Measurements from ENCODE around the gene ABCC9.
A peak's percentile ranks its signal among the peaks of the same experiment; 100 is the strongest.
"Not testable (repeated sequence)": the region's sequence is repeated elsewhere in the genome, so short reads cannot be mapped to it uniquely, and the experiment has no call there.

ABCC9 gene

DNA sequence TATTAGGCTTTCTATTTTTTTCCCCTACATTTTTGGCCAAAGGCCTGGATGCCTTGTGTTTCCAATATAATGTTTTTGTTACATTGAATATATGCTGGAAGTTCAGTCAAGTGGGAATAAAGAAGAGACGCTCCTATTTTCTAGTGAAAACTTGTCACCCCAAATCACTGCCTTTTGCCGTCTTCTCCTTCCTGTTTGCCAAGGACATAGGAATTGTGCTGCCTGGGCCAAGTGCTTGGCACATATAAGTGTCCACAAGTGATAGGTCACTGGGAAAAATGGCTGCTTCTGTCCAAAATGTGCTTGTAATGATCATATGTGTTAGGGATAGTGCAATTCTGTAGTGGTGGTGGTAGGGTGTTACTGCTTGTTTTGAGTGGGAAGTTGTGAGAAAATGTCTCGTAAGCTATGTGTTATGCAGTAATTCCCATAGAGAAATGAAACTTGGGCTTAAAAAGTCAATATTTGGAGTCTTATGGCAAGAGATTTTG is 155.1 kb downstream of the ABCC9 start:
- no peak overlapping the region for H3K27ac ChIP-seq (ENCODE audit: insufficient read depth in 1 of 2, low read depth in 1 of 2, low read length in 2 of 2, poor library complexity in 1 of 2, severe bottlenecking in 2 of 2)
- no peaks in the 10 kb centered on the region for H3K4me1 ChIP-seq (ENCODE audit: control extremely low read depth in 1 of 4, control insufficient read depth in 4 of 4, insufficient read depth in 4 of 4, low read length in 3 of 4)
- CTCF ChIA-PET, result no interaction called here
- H3K36me3 ChIP-seq (ENCODE audit: control insufficient read depth in 4 of 4, insufficient read depth in 4 of 4, low read length in 3 of 4), result no peaks in the 10 kb centered on the region
- DNase-seq, result no peak
- WGBS (ENCODE audit: insufficient coverage), result 94% methylated on average over 3 of the region's 3 CpGs
- H3K27me3 ChIP-seq (replicated peaks in 2 of 5; ENCODE audit: control insufficient read depth in 4 of 5, insufficient read depth in 5 of 5, low read length in 4 of 5), result no peaks in the 10 kb centered on the region
- POLR2A ChIA-PET, result no interaction called here
- H3K4me3 ChIP-seq (ENCODE audit: control insufficient read depth in 1 of 7, extremely low read depth in 1 of 7, insufficient read depth in 4 of 7, low read depth in 2 of 7, low read length in 6 of 7), result no peak overlapping the region
- H3K9me3 ChIP-seq (ENCODE audit: control extremely low read depth in 1 of 5, control insufficient read depth in 4 of 5, insufficient read depth in 2 of 5, low read depth in 1 of 5, low read length in 4 of 5), result no peaks in the 10 kb centered on the region

DNA sequence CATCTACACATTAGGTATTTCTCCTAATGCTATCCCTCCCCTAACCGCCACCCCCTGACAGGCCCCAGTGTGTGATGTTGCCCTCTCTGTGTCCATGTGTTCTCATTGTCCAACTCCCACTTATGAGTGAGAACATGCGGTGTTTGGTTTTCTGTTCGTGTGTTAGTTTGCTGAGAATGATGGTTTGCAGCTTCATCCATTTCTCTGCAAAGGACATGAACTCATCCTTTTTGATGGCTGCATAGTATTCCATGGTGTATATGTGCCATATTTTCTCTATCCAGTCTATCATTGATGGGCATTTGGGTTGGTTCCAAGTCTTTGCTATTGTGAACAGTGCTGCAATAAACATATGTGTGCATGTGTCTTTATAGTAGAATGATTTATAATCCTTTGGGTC is 158.5 kb downstream of the ABCC9 start:
- 67% methylated on average over 1 of the region's 3 CpGs for WGBS (ENCODE audit: insufficient coverage)
- H3K9me3 ChIP-seq (ENCODE audit: control extremely low read depth in 1 of 5, control insufficient read depth in 4 of 5, insufficient read depth in 2 of 5, low read depth in 1 of 5, low read length in 4 of 5); H3K4me3 ChIP-seq (ENCODE audit: control insufficient read depth in 1 of 7, extremely low read depth in 1 of 7, insufficient read depth in 4 of 7, low read depth in 2 of 7, low read length in 6 of 7); CTCF ChIA-PET; DNase-seq; POLR2A ChIA-PET; H3K4me1 ChIP-seq (ENCODE audit: control extremely low read depth in 1 of 4, control insufficient read depth in 4 of 4, insufficient read depth in 4 of 4, low read length in 3 of 4); H3K27me3 ChIP-seq (replicated peaks in 2 of 5; ENCODE audit: control insufficient read depth in 4 of 5, insufficient read depth in 5 of 5, low read length in 4 of 5); H3K36me3 ChIP-seq (ENCODE audit: control insufficient read depth in 4 of 4, insufficient read depth in 4 of 4, low read length in 3 of 4); H3K27ac ChIP-seq (ENCODE audit: insufficient read depth in 1 of 2, low read depth in 1 of 2, low read length in 2 of 2, poor library complexity in 1 of 2, severe bottlenecking in 2 of 2): not testable (repeated sequence)

DNA sequence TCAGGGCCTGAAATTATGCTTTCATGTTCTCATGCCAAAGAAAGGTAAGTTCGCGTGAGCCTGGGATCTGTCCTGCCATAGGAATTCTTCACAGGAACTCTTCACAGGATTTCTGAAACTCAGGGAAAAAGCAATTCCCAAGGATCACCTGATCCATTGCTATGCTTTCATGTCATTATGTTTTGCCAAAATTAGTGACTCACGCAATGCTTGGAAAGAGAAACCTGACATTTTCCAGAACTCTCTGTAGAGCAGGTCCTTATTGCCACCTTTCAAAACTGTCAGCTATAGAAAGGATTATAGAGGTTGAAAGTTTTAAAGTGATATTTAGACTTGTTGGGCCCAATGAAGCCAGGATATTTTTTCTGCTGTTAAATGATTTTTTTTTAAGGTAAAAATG is 160.4 kb downstream of the ABCC9 start:
- Histone ChIP-seq H3K4me1 (ENCODE audit: control extremely low read depth in 1 of 4, control insufficient read depth in 4 of 4, insufficient read depth in 4 of 4, low read length in 3 of 4) (no peaks in the 10 kb centered on the region), H3K27ac (ENCODE audit: insufficient read depth in 1 of 2, low read depth in 1 of 2, low read length in 2 of 2, poor library complexity in 1 of 2, severe bottlenecking in 2 of 2) (no peak overlapping the region), H3K27me3 (replicated peaks in 2 of 5; ENCODE audit: control insufficient read depth in 4 of 5, insufficient read depth in 5 of 5, low read length in 4 of 5) (peaks cover 0 to 10% (median 7%) of the 10 kb centered on the region in 5 experiments), H3K9me3 (ENCODE audit: control extremely low read depth in 1 of 5, control insufficient read depth in 4 of 5, insufficient read depth in 2 of 5, low read depth in 1 of 5, low read length in 4 of 5) (no peaks in the 10 kb centered on the region), H3K4me3 (ENCODE audit: control insufficient read depth in 1 of 7, extremely low read depth in 1 of 7, insufficient read depth in 4 of 7, low read depth in 2 of 7, low read length in 6 of 7) (no peak overlapping the region), H3K36me3 (ENCODE audit: control insufficient read depth in 4 of 4, insufficient read depth in 4 of 4, low read length in 3 of 4) (no peaks in the 10 kb centered on the region)
- 97% methylated on average over 3 of the region's 3 CpGs for WGBS (ENCODE audit: insufficient coverage)
- CTCF ChIA-PET, result no interaction called here
- no peak for DNase-seq
- POLR2A ChIA-PET, result no interaction called here

DNA sequence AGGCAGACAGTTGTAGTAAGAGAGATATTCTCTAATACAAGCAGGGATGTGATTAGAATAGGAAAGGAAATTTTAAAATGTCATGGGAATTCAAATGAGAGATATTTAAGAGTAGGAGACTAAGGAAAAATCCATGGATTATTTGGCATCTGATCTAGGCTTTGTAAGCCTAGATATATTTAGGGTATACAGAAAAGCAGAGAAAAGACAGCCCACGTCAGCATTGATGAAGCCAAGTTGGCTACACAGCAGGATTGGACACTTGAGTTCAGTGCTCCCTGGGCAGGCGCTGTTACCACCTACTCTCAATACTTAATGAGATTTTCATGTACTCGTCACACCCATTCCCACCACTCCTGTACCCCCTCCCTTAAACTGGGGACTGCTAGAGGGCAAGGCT is 165.1 kb downstream of the ABCC9 start:
- Histone ChIP-seq H3K9me3 (ENCODE audit: control extremely low read depth in 1 of 5, control insufficient read depth in 4 of 5, insufficient read depth in 2 of 5, low read depth in 1 of 5, low read length in 4 of 5) (no peaks in the 10 kb centered on the region), H3K27me3 (replicated peaks in 2 of 5; ENCODE audit: control insufficient read depth in 4 of 5, insufficient read depth in 5 of 5, low read length in 4 of 5) (peaks cover 3 to 32% (median 19%) of the 10 kb centered on the region in 5 experiments), H3K4me1 (ENCODE audit: control extremely low read depth in 1 of 4, control insufficient read depth in 4 of 4, insufficient read depth in 4 of 4, low read length in 3 of 4) (peaks cover 0 to 23% (median 9%) of the 10 kb centered on the region in 4 experiments), H3K4me3 (ENCODE audit: control insufficient read depth in 1 of 7, extremely low read depth in 1 of 7, insufficient read depth in 4 of 7, low read depth in 2 of 7, low read length in 6 of 7) (no peak overlapping the region), H3K27ac (ENCODE audit: insufficient read depth in 1 of 2, low read depth in 1 of 2, low read length in 2 of 2, poor library complexity in 1 of 2, severe bottlenecking in 2 of 2) (no peak overlapping the region), H3K36me3 (ENCODE audit: control insufficient read depth in 4 of 4, insufficient read depth in 4 of 4, low read length in 3 of 4) (peaks cover 0 to 2% (median 0%) of the 10 kb centered on the region in 4 experiments)
- WGBS (ENCODE audit: insufficient coverage), result 100% methylated on average over 2 of the region's 3 CpGs
- POLR2A ChIA-PET, result no interaction called here
- CTCF ChIA-PET, result no interaction called here
- no peak for DNase-seq

DNA sequence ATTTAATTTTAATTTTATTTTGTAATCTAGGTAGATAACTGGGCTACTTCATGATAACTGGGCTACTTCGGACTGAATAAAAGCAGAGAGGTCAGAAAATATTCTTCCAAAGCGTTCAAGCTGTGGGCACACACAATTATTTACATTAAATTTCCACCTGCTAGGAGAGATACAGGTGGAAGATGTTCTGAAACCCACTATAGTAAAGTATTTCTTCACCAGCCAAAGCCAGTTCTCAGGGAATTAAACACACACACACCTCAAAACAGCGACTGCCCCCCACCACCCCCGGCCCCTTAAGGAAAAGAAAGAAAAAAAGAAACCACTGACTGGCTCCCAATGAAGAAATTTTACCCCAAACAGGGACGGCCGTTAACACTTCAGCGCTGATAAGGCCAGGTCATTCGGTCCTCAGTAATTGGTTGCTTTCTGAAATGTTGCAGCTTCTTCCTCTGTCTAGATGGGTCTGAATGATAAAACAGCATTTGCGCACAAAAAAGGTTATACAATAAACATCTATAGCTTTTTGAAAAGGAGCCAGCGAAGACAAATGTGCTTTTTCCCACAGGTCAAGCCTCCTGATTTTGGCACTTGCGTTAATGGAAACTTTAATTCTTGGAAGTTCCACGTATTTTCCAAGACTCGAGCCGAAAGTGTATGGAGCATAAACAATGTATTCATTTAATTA is 165.9 kb downstream of the ABCC9 start:
- ChIA-PET POLR2A (no interaction called here), CTCF (no interaction called here)
- Histone ChIP-seq H3K27me3 (replicated peaks in 2 of 5; ENCODE audit: control insufficient read depth in 4 of 5, insufficient read depth in 5 of 5, low read length in 4 of 5) (peaks cover 3 to 32% (median 19%) of the 10 kb centered on the region in 5 experiments), H3K27ac (ENCODE audit: insufficient read depth in 1 of 2, low read depth in 1 of 2, low read length in 2 of 2, poor library complexity in 1 of 2, severe bottlenecking in 2 of 2) (peak overlapping the region in 1 of 2 experiments; percentile 55), H3K4me1 (ENCODE audit: control extremely low read depth in 1 of 4, control insufficient read depth in 4 of 4, insufficient read depth in 4 of 4, low read length in 3 of 4) (peaks cover 0 to 23% (median 9%) of the 10 kb centered on the region in 4 experiments), H3K4me3 (ENCODE audit: control insufficient read depth in 1 of 7, extremely low read depth in 1 of 7, insufficient read depth in 4 of 7, low read depth in 2 of 7, low read length in 6 of 7) (peak overlapping the region in 6 of 7 experiments; percentile 9 to 79 (median 56)), H3K36me3 (ENCODE audit: control insufficient read depth in 4 of 4, insufficient read depth in 4 of 4, low read length in 3 of 4) (peaks cover 0 to 3% (median 0%) of the 10 kb centered on the region in 4 experiments), H3K9me3 (ENCODE audit: control extremely low read depth in 1 of 5, control insufficient read depth in 4 of 5, insufficient read depth in 2 of 5, low read depth in 1 of 5, low read length in 4 of 5) (no peaks in the 10 kb centered on the region)
- DNase-seq, result peak in 2 of 3 donors; percentile 17 to 35
- 0% methylated on average over 8 of the region's 14 CpGs for WGBS (ENCODE audit: insufficient coverage)

GRCh38 chr12:21774358-21775132 is 166.7 kb downstream of the ABCC9 start, which contains the start of gene KCNJ8:
TSS of gene KCNJ8 (minus strand) at chr12:21774706. CDS start at chr12:21773616, 1,090 bp downstream.
- CTCF ChIA-PET, result no interaction called here
- peaks cover 0 to 23% (median 9%) of the 10 kb centered on the region in 4 experiments for H3K4me1 ChIP-seq (ENCODE audit: control extremely low read depth in 1 of 4, control insufficient read depth in 4 of 4, insufficient read depth in 4 of 4, low read length in 3 of 4)
- DNase-seq, result peak; percentile 72 to 93 (median 80)
- H3K4me3 ChIP-seq (ENCODE audit: control insufficient read depth in 1 of 7, extremely low read depth in 1 of 7, insufficient read depth in 4 of 7, low read depth in 2 of 7, low read length in 6 of 7), result peak within 1 kb of the TSS in 6 of 7 experiments; percentile 9 to 79 (median 61)
- H3K27me3 ChIP-seq (replicated peaks in 2 of 5; ENCODE audit: control insufficient read depth in 4 of 5, insufficient read depth in 5 of 5, low read length in 4 of 5), result peaks cover 3 to 32% (median 18%) of the 10 kb centered on the region in 5 experiments
- H3K27ac ChIP-seq (ENCODE audit: insufficient read depth in 1 of 2, low read depth in 1 of 2, low read length in 2 of 2, poor library complexity in 1 of 2, severe bottlenecking in 2 of 2), result peak within 1 kb of the TSS in 1 of 2 experiments; percentile 55
- WGBS (ENCODE audit: insufficient coverage), result 0% methylated on average over 25 of the region's 49 CpGs
- POLR2A ChIA-PET, result no interaction called here
- no peaks in the 10 kb centered on the region for H3K9me3 ChIP-seq (ENCODE audit: control extremely low read depth in 1 of 5, control insufficient read depth in 4 of 5, insufficient read depth in 2 of 5, low read depth in 1 of 5, low read length in 4 of 5)
- peaks cover 0 to 3% (median 0%) of the 10 kb centered on the region in 4 experiments for H3K36me3 ChIP-seq (ENCODE audit: control insufficient read depth in 4 of 4, insufficient read depth in 4 of 4, low read length in 3 of 4)

DNA sequence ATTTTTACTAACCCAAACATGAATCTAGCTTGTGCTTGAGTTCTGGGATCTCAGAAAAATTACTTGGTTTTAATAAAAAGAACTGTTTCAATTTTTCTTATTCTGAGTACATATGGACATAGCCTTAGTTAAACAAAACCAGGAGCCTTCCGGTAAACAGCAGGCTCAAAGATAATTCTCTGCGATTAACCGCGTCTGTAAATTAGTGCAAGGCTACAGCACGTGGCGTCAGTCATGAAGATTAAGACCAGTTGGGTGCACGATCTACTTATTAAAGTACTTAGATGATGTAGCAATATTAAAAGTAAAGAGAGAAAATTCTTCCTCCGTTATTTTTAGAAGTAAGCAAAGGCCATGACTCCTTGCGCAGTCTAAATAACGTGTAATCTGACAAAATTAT is 167.4 kb downstream of the ABCC9 start:
- Histone ChIP-seq H3K4me3 (ENCODE audit: control insufficient read depth in 1 of 7, extremely low read depth in 1 of 7, insufficient read depth in 4 of 7, low read depth in 2 of 7, low read length in 6 of 7) (peak overlapping the region in 4 of 7 experiments; percentile 43 to 79 (median 68)), H3K27me3 (replicated peaks in 2 of 5; ENCODE audit: control insufficient read depth in 4 of 5, insufficient read depth in 5 of 5, low read length in 4 of 5) (peaks cover 3 to 32% (median 17%) of the 10 kb centered on the region in 5 experiments), H3K9me3 (ENCODE audit: control extremely low read depth in 1 of 5, control insufficient read depth in 4 of 5, insufficient read depth in 2 of 5, low read depth in 1 of 5, low read length in 4 of 5) (no peaks in the 10 kb centered on the region), H3K4me1 (ENCODE audit: control extremely low read depth in 1 of 4, control insufficient read depth in 4 of 4, insufficient read depth in 4 of 4, low read length in 3 of 4) (peaks cover 0 to 23% (median 9%) of the 10 kb centered on the region in 4 experiments), H3K27ac (ENCODE audit: insufficient read depth in 1 of 2, low read depth in 1 of 2, low read length in 2 of 2, poor library complexity in 1 of 2, severe bottlenecking in 2 of 2) (no peak overlapping the region), H3K36me3 (ENCODE audit: control insufficient read depth in 4 of 4, insufficient read depth in 4 of 4, low read length in 3 of 4) (peaks cover 0 to 3% (median 0%) of the 10 kb centered on the region in 4 experiments)
- ChIA-PET POLR2A (no interaction called here), CTCF (no interaction called here)
- peak in 2 of 3 donors; percentile 15 to 52 for DNase-seq
- WGBS (ENCODE audit: insufficient coverage), result 0% methylated on average over 4 of the region's 10 CpGs
